ENCODE results near the gene CHD2.
"Not testable (repeated sequence)": the region's sequence is repeated elsewhere in the genome, so short reads cannot be mapped to it uniquely, and the experiment has no call there.

Gene CHD2

DNA sequence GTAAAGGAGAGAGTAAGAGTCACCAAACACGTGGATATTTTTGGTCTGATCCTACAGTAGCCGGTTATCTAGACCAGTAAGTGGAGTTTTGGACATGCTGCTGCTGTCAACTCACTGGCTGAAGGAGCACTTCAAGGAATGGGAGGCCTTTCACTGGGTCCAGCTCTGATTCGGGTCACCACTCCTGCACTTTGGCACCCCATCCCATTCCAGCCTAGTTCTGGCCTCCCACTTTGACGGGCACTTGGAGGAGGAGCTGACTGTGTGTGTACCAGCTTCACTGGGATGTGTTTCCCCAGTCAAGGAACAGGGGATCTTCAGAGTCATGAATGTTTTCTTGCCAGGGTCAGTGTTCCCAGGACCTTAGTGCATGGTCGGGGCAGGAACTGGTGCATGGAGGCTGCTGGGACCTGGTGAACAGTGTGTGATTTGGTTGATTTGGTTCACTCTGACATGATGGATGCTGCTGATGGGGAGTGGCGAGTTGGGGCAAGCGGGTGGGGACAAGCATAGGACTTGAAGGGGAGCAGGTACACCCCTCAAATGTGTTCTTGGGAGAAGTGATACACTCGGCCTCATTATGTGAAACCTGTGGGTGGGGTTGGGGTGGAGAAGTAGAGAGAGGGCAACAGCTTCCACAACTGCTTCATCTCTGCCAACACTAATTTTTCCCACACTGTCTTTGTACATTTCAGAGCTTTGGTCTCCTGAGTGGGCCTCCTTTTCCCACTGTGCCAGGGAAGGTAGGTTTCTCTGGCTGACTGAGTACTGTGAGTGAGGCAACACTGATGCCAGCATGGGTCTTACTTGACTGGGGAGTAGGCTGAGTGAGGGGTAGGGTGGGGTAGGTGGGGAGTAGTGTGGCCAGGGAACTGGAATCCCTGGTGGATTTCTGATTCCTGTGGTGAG is 124.8 kb downstream of the CHD2 start:
- DNase-seq = no peak

DNA sequence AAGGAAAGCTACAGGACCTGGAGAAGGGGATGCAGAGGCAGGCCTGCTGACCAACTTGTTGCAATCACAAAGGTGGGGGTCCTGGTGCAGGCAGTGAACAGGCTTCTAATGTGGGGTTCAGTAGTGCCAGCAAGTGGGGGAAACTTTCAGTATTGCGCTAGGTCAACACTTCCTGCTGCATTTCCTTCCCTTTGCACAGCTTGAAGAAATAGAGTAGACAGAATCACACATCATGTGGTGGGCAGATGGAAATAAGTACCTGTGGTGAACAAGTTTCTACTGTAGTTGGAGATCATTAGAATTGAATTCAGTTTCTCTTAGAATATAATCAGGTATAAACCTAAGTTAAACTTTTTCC is 125.5 kb downstream of the CHD2 start:
- no peak for DNase-seq

DNA sequence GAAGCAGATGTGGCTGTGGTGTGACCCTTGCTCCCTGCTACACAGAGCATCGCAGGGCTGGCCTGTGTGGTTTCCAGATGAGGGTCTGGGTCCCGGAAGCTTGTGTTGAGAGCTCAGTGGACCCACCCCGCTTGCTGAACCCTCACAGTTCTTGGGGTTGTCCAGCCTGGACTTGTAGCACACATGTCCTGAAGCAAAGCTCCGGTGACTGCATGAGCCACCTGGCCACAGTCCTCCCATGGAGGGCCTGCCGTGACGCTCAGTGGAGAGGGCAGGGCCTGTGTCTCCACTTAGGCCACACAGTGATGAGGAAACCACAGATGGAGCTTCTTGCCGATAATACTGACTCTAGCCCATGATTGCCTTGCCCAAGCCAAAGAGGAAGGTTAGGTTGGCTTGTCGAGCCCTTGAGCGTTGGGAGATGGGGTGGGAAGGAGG is 126.3 kb downstream of the CHD2 start:
- no peak for DNase-seq

DNA sequence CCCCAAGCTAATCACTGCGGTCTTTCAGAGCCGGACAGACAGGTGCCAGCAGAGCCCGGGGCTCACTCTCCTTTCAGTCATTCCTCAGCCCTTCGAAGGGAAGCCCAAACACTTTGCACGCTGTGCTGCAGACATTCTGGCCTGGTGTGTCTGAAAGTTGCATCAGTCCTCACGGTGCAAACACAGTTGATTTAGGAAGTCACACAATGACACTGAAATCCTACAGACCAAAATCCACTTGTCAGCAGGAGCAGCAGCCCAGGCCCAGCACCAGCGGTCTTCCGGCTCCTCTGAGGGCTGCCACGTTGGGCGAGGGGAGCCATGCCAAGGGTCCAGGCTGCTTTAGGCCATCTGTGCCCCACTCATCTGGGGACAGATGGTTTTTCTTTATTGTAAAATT is 127.3 kb downstream of the CHD2 start:
- no peak for DNase-seq

DNA sequence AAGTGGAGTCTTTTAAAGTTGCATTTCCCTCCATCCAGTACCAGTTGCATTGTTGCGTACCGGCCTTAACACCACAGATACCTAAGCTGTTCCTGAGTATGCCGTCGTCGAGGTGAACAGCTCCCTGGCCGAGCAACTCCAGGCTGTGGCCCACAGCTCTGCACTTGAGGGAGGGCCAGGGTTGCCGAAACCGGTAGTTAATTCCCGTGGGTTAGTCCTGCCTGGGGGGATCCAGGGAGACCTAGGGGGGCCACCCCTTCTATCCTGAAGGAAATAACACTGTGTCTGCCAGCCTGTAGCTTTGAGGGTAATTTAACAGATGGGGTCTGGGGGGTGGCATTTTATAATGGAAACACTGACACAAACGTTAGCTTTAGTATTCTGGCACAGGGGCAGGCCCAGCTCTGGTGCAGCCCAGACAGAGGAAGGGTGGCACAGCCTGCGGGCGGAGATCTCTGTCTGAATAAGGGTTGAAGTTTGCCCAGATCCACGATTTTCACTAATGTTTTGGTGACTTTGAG is 128.0 kb downstream of the CHD2 start:
- DNase-seq = no peak

DNA sequence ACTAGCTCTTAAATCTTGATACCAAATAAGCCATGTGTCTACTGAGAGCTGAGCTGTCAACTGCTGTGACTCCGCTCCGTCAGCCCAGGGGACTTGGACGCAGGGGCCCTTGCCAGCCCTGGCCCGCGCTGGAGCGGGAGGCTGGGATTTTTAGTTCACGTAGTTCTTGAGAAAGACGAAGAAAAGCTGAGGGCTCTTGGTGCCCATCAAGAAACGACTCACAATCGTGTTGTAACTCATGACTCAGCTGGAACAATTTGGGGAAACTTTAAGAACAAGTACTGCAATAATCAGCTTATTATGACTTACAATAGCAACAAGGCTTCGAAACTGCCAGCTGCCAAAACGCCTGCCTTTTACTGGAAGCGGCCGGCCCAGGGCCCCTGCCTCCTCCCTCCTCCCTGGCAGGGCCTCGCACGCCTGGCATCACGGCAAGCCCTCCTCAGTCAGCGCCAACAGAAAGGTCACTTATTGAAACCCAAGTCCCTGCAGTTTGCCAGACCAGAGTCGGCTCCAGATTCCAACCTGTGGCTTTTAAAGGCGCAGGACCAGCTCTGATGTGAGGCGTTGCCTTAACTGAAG is 128.6 kb downstream of the CHD2 start:
- peak in 1 of 2 experiments; percentile 14 for DNase-seq

DNA sequence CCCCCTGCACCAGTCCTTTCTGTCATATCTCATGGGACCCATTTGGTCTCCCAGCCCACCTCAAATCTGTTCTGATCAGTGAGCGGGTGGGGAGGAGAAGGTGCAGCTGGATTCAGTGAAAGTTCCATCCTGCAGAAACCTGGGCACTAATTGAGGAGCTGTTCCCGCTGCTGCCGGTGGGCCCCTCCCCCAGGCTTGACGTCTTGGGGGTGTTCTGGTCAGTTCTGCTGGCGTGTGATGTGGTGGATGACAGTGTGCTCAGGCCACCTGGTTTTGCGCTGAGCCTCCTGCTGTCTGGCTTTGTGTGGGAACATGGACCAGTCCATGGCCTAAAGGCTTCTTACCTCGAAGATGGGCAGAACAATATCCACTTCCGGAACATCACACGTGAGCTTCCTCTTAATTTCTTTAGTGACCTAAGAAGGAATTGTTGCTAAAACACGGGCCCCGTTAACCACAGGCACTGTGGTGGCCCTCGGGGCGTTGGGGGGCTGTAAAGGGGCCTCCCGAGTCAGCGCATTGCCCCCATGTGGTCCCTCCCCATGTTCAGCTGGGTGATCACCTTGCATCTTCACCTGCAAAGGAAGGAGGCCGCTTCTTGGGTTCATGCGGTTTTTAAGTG is 129.2 kb downstream of the CHD2 start:
- DNase-seq = no peak

DNA sequence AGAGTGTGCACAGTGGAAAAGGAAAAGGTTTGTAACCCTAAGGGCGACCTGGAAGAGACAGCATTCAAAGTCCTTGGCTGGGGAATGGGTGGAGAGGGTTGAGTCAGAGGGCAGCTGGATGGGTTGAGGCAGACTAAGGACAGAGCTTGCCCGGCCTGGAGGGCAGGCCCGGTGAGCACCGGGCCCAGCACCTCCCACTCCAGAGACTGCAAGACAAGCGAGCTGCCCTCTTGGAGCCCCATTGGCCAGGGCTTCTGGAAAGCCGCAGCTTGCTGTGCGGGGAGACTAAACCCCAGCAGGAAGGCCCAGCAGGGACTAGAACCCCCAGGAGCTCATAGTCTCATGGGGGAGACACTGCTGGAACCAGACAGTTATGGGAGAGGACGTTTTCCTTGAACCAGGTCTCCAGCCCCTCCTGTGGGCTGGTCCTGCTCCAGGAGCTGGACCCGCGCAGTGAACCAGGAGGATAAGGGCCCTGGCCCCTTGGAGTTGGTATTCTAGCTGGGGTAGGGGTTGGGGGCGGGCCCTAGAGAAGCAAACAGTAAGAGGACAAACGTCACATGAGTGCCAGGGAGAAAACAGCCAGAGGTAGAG is 129.8 kb downstream of the CHD2 start:
- no peak for DNase-seq

DNA sequence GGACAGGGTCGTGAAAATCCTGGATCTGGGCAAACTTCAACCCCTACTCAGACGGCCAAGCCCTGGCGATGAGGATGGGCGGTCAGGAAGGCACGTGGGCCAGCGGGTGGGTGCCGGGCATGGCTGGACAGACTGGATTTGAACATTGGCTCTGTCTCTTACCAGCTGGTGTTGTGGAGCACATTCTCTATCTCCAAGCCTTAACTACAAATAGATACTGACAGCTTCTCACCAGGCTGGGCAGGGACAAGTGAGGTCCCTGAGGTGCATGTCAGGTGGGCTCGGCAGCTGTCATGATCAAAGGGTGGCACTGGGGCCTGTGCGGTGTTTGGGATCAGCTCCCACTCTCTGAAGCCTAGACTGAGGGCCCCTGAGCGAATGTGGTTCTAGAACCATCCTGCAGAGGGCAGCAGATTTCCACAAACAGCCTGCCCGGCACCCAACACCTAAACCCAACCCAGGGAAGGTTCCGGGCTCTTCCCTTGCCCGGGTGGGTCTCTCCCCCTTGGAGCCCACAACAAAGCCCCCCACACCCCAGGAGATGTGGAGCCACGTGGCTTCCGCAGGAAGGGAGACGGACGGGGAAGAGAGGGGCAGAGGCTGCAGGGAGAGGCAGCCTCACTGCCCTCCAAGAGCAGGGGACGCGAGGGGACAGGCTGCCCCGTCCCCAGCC is 130.4 kb downstream of the CHD2 start:
- peak; percentile 27 to 40 for DNase-seq

DNA sequence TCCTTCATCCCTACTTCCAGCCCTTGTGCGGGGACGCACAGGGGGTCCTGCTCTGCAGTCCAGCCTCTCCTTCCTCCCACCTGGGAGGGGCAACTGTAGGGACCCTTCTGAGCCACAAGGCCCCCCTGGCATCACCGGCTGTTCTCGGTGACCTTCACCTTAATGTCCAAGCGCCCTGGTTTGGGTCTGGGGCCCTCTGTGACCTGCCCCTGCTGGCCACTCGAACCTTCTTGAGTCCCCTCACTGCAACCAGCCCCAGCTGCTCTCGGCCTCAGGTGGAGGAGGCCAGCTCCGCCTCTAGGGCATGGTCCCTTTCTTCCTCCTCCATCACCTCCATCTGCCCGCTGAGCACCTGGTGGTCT is 131.0 kb downstream of the CHD2 start:
- no peak for DNase-seq

DNA sequence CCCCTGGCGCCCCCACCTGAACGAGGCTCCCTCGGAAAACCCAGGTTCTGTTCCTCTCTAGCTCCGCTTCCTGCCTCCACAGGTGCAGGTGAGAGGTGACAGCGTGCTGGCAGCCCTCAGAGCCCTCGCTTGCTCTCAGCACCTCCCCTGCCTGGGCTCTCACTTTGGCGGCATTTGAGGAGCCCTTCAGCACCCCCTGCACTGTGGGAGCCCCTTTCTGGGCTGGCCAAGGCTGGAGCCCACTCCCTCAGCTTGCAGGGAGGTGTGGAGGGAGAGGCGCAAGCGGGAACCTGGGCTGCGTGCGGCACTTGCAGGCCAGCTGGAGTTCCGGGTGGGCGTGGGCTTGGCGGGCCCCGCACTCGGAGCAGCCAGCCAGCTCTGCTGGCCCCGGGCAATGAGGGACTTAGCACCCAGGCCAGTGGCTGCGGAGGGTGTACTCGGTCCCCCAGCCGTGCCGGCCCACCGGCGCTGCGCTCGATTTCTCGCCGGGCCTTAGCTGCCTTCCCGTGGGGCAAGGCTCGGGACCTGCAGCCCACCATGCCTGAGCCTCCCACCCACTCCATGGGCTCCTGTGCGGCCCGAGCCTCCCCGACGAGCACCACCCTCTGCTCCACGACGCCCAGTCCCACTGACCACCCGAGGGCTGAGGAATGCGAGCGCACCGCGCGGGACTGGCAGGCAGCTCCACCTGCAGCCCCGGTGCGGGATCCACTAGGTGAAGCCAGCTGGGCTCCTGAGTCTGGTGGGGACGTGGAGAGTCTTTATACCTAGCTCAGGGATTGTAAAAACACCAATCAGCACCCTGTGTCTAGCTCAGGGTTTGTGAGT is 131.6 kb downstream of the CHD2 start:
- not testable (repeated sequence) for DNase-seq

DNA sequence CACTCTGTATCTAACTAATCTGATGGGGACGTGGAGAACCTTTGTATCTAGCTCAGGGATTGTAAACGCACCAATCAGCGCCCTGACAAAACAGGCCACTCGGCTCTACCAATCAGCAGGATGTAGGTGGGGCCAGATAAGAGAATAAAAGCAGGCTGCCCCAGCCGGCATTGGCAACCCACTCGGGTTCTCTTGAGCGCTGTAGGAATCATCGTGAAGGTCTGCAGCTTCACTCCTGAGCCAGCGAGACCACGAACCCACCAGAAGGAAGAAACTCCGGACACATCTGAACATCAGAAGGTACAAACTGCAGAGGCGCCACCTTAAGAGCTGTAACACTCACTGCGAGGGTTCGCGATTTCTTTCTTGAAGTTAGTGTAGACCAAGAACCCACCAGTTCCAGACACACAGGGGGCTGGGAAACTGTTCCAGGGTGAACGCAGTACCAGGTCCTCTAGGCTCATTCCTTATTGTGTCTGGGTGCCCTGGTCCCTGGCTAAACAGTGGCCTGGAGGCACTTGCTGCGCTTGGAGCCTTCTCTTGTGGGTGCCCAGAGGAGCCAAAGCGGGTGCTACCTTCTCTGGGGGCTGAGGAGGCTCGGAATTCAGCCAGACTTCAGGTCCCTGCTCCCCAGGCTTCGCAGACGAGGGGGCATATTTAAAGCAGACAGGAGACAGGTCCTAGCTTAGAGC is 132.5 kb downstream of the CHD2 start:
- not testable (repeated sequence) for DNase-seq

DNA sequence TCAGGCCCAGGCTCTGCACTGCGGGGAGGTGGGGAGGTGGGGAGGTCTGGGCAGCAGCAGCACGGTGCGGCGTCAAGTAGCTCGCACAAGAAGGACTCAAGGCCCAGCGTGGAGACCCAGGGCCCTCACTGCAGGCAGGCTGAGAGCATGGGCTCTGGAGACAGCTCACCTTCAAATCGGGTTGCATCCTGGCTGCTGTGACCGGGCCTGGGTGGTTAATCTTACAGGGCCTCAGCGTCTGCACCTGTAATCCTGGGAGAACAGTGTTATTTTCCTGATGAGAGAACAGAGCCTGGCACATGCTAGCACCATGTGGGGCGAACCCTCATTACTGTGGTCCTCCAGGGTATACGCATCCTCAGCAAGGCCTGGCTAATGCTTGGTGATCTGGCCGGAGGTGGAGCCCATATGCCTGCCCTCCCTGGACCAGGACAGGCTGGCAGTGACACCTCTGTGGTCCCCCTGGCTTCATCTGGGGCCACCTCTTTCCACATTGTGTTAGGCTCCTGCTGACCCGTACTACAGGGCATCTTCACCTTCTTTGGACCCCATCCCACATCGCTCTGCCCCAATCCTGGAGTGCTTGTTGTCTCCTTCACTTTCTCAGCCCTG is 133.4 kb downstream of the CHD2 start:
- DNase-seq = no peak

DNA sequence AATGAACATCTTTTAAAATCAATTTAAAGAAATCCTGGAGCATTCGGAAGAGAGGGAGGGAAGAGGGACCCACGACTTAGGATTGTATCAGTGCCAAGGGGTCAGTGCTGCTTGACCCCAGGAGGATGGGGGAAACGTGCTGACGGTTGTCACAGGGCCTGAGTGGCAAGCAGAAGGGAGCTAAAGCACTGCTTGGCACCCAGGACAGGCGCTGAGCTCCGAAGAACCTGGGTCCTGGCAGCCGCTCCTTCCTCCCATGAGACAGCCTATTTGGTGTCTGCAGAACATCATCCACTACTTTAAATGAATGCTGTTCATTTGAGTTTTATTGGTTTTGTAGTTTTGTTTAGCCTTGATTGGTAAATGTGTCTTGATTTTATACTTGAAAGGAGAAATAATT is 134.4 kb downstream of the CHD2 start:
- no peak for DNase-seq

DNA sequence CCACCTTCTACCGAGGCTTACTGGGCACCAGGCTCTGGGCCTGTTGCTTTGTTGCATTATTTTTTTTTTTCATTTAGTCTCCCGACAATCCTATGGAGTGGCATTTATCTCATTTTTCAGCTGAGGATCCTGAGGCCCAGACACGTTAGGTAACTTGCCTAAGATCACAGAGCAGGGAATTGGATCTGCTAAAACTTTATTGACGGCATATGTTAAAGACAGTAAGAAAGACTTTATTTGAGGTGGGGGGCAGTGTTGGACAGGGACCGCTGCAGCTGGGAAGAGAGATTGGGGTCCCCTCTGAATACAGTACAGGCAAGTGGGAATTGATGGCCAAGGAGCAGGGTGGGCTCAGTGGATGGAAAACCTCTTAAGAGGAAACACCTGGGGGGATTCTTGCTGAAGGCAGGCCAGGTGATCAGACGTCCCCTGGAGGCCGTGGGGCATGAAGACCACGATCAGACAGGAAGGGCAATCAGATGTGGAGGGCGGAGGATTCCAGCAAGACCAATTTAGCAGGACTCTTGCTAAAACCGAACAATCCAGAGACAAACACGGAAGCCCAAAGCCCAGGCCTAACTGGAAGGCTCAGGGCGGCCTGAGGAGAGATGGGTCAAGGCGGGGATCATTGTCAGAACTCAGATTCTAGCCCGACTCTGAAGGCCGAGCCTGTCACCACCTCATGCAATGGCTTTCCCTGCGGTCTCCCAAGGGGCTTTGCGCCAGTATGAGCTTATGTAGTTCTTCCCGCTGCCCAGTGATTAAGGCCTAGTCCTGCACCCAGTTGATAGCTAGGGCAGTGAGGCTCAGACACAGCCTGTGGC is 135.2 kb downstream of the CHD2 start:
- DNase-seq = no peak

DNA sequence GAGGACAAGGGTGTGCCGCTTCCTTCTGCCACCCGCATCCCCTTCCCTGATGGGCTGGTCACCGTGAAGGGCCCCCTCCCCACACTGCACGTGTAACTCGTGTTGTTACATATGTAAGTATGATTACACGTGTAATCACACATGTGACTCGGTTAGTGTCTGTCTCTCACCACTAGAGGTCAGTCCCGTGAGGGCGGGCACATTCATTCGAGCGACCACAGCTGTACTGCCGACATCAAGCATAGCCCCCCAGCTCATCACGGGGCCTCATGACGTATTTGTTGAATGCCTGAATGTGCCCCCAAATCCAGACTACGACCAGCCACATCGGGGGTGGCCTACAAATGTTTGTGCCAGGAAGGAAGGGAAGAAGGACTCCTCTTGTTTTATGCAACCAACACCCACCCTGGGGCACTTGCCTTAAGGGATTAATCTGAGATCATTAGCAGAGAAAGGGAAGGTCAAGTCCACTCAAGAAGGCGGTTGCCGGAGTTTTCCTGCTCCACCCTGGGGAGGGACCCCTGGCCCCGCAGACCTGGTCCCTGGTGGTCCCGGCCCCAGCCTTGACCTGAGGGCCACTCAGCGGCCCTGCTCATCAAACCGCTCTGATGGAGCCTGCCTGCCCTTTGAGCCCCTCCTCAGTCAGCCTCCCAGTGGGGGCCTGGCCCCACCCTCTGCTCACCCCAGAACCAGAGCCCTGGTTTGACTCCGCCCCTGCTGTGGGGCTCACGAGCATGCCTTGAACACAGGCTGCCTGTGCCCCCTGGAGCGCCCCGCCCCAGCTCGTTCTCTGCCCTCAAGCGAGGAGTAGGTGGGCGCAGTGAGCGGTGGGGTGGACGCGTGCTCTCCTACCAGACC is 136.1 kb downstream of the CHD2 start:
- peak in 1 of 2 experiments; percentile 17 for DNase-seq

DNA sequence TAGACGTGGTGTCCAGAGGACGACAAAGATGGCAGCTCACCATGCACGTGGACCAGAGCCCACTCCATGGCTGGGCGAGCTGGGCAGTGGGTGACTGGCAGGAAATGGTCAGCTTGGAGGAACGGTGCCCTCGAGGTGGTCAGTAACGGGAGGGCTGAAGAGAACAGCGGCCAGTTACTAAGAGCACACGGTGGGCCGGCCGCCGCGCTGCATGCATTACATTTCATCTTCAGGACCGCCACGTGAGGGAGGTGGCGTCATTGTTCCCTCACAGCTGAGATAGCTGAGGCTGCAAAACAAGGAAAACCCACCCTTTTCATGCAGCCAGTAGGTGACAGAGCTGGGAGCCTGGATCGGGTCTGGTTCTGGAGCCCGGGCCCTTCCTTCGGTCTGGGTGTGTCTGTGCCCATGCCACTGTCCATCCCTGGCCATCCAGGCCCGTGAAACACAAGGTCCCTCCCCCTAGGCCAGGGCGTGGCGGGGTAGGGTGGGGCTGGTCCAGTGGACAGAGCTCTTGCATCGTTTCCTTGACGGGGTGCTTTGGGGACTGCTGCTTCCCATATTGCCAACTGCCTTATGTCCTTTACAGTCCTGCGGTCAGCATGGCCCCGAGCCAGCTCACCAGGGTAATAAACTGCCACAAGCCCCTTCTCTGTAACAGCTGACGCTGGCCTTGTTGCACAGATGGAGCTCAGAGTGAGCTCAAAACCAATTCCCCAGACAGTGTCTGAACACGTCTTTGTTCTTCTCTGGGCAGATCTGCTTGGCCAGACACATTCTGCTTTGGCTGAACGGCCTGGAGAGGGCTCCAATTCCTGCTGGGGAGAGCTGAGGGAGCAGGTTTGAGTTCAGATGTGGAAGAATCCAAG is 137.1 kb downstream of the CHD2 start:
- no peak for DNase-seq
